Measurements from ENCODE around the gene GRID2. TPM values are rescaled to one million over a fixed set of nuclear protein-coding genes. Genes with fewer than 3 reads are reported as not detected.

The GRID2 gene
- polyA plus RNA-seq, 1 of the 3 experiments (the other 2 are of a cell fraction), result not detected

Small RNA genes within 50 kb of the gene (small RNA-seq; reads per million reads assigned to genes)
- gene RNA5SP164, result 0 reads per million in 7 experiments

All from SK-N-SH (cell line).